HG03457 (cell line): ENCODE data around the gene GSTK1.
"Not testable (repeated sequence)": the region's sequence is repeated elsewhere in the genome, so short reads cannot be mapped to it uniquely, and the experiment has no call there.

Experiments
- ATAC-seq: cut with Tn5 transposase; IDR thresholded peaks from one replicate; pipeline ENCODE4 v1.9.1; 2021; ENCODE audit warnings: moderate number of reproducible peaks; ENCODE audit not compliant: unreplicated experiment

GSTK1 gene

DNA sequence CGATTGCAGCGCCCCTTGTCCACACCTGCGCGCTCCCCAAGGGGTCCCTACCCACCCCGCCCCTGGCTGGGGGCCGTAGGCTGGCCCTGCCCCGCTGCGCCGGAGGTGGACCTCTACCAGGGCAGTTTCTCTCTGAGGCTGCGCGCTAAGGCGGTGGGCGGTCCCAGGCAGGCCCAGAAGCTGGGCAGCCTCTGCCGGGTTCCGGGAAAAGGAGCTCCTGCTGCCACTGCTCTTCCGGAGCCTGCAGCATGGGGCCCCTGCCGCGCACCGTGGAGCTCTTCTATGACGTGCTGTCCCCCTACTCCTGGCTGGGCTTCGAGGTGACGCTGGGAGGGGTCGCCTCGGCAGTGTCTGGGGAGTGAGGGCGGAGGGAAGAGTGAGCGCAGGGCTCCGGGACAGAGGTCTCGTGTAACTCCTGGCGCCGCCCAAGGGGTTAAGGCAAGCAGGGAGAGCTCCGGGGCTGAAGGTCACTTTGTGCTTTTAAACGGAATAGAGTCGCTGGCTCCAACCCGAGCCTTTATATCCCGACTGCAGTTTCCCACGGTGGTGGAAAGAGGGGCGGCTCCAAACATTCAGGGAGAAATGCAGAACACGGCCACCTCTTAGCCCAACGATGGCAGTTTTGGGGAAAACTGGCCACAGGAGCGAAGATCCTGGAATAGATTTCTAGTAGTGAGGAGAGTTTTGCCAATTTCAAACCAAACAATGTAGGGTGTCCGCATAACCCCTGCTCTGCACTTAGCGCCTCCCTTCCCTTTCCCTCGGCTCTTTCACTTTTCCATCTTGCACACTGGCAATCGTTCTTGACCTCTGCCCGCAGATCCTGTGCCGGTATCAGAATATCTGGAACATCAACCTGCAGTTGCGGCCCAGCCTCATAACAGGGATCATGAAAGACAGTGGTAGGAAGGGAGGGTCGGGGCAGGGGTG, at the start of gene GSTK1:
GSTK1 (plus strand) TSS at position 176 of the 930 bp plus-strand sequence; CDS start at position 249, 73 bp downstream.
- peak; percentile 98 for ATAC-seq

DNA sequence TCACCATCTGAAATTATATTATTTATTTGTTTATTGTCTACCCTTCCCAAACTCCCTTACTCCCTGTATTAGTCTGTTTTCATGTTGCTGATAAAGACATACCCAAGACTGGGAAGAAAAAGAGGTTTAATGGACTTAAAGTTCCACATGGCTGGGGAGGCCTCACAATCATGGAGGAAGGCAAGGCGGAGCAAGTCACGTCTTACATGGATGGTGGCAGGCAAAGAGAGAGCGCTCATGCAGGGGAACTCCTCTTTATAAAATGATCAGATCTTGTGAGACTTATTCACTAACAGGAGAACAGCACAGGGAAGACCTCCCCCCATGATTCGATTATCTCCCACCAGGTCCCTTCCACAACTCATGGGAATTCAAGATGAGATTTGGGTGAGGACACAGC, 49.8 kb upstream of the GSTK1 start:
- not testable (repeated sequence) for ATAC-seq

DNA sequence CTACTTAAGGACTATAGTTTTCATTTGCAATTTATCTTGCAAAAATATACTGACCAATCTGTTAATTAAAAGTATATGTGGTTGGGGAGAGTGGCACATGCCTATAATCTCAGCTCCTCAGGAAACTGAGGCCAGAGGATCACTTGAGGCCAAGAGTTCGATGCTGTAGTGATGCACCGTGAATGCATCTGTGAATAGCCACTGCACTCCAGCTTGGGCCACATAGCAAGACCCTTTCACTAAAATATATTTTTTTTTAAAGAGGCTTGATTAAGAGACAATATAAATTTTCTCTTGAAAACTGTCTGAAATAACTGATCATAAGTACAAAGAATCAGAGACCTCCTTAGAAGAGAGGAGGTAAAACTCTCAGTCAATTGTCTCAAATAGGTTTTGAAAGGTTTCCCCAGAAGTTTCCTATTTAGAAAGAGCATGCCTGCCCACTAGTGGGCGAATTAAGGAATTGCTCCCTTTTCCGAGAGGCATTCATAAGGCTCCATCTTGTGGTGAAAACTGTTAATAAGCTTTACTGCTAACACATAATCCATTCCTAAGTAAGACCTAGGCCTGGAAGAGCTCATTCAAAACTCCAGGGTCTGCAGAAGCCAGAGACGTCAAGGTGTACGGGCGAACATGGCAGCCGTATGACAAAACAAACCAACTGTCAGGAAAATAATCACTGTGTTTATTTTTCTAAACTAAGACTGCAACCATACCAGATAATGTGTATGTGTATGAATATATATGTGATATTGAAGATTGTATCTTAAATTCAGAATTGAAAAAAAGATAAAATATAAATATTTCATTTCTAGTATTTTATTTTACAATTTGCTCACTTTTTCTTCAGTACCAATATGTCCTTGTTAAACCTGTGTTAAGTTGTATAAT, 48.2 kb upstream of the GSTK1 start:
- ATAC-seq, result peak; percentile 64

DNA sequence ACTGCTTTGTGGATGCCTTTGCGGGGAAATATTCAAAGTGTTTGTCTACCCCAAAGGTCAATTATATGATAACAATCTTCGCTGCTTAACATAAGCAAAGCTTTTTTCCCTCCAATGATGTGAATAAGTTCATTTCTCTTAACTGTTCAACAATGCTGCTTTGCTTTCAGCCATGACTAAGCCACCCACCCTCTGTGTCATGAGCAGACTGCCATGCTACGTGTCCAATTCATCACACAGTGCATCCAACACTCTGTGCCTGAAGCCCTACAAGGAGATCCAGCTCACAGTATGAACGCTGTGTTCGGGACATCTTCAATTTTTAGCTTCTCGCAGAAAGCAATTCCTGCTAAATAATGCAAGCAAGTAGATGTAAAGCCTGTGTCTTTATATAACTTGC, 47.1 kb upstream of the GSTK1 start:
- no peak for ATAC-seq

DNA sequence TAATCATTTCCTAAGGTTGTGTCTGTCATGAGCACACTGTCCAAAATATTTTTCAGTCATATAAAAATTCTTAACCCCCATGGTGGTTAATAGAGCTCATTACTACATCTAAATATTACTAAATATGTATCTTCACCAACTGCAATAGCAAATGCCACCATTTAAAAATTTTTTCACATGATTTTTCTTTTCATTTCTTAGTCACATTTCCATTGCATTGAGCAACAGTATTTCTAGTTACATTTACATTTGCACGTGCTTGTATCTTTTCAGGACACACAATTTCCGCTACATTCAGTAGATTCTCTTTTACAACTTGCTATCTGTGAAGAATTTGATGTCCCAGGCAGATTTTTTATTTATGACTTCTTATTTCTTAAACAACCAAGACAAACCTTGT, 46.6 kb upstream of the GSTK1 start:
- no peak for ATAC-seq

DNA sequence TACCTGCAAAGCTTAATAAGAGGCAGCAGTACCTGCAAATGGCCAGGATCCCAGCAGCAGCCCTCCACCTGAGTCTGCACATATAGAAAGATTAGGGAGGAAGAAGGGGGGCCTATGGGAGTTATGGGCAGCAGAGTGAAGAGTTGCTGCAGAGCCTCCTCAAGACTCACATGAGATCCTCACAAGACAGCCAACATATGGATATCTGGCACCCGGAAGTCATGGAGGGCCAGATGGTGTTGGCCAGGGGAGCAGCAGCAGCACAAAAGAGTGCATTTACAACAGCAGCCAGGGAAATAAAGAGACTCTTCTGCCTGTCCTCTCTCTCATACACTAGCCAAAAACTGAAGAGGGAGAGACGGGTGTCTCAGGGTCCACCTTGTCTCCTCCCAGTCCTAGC, 45.4 kb upstream of the GSTK1 start:
- ATAC-seq, result no peak

DNA sequence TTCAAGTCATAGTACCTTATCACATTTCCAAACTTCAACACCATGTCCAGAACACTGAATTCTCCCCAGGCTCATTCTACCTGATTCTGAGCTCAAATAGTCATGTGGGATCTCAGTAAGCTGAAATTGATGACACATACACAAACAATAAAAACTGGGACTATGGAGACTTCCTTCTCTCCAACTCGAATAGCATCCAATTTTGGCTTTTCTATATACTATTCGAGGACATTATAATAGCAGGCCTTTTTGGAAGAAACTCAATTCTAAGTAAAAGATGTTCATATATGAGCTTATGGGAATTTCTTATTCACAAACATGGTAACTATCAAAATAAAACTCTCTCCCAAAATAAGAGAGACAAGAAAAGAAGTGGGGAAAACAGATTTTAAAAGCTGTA, 42.0 kb upstream of the GSTK1 start:
- ATAC-seq, result no peak

DNA sequence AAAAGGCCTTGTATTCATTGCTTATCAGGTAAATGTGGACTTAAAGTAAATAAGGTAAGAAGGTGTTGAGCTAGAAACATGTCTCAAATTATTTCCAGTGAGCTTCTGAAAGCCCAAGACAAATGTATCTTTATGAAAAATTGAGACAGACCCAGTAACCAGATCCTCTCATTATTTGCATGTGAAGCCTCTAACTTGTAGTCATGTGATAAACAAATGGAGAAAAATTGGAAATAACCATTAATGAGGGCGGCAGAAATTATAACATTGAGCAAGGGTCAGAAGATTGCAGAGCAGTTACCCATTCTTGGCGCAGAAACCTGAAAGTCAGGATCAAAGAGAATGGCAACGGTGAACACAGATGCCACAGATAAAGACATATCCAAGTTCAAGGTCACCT, 41.5 kb upstream of the GSTK1 start, which contains the start of gene TAS2R40:
TAS2R40 (plus strand) TSS at position 301 of the 400 bp plus-strand sequence; CDS start at position 343, 42 bp downstream.
- ATAC-seq, result no peak

DNA sequence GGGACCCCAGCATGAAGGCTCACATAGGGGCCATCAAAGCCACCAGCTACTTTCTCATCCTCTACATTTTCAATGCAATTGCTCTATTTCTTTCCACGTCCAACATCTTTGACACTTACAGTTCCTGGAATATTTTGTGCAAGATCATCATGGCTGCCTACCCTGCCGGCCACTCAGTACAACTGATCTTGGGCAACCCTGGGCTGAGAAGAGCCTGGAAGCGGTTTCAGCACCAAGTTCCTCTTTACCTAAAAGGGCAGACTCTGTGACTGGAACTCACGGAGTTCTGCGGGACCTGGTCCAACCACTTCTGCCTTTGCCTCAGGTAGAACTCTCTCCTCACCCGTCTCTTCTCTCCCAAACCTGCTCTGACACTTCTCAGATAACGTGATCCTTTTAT, 40.5 kb upstream of the GSTK1 start:
- no peak for ATAC-seq

DNA sequence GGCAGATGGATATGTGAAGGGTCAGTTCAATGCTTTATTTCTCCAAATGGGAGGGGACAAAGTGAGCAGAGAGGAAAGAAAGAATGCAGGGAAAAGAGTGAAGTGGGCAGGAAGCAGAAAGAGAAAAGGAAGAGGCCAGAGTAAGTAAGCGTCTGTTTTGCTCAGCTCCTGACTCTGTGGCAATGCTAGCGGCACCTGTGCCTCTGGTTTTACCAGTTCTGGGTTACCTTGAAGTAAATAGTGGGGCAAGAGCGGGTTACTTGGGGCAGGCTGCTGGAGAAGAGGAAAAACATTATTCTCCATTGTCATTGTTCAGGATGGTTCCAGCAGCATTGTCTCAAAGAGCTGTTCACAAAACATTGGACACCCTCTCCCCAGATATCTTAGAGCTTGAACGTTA, 39.5 kb upstream of the GSTK1 start:
- no peak for ATAC-seq

DNA sequence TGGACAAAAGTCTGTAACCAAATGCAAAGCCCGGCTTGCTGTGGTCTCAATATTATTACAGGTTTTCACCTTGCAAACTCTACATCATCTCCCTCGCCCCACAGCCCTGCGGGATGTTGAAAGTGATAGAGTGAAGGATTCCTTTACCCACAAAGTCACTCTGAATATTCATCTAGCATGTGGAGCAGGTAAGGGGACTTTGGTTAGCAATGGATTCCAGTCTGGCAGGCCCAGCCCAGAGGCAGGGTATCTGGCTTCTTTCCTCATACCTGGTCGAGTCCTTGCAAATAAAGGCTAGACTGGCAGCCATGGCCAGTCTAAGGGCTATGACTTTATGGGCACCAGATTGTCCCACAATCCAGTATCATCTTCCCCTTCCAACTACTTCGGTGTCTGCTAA, 38.2 kb upstream of the GSTK1 start:
- ATAC-seq, result no peak

DNA sequence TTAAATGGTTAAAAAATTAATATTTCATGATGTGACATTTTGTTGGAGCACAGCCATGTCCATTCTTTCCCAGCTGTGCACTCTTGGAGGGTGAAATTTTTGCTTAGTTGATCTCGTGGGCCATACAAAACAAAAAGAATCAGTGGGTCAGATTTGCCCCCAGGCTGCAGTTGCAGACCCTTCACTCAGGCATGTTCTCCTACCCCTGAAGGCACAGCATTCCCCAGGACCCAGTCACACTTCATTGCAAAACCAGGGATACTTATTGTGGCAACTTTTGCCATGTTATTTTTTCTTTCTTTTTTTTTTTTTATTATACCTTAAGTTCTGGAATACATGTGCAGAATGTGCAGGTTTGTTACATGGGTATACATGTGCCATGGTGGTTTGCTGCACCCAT, 35.4 kb upstream of the GSTK1 start:
- ATAC-seq, result no peak

DNA sequence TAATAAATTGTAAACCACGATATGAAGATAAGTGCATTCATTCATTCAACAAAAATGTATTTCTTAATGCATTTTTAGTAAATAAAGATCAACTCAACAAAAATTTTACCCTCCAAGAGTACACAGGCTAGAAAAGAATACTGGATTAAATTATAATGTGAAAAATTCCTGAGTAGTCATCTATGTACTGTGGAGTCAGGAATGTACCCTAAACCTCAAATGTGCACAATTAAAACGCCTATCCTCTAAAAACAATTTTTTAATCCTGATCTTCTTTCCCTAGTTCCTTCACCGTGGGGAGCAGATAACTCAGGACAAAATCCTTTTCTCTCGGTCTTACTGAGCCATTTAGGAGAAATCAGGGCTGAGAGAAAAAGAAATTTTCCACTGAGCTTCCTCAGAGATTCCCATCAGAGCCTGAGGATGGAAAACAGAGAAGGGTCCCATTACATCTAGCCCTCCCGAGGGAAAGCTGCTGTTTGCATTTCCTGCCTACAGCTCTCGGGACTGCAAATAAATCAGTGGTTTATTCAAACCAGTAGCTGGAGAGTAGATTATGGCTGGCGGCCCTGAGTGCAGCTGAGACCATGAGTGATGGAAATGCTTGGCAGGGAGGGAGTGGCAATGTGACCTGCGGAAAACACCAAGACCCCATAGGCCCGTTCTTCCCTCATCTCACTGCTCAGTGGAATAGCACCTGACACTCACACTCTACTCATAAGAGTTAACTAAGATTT, 34.0 kb upstream of the GSTK1 start:
- no peak for ATAC-seq

DNA sequence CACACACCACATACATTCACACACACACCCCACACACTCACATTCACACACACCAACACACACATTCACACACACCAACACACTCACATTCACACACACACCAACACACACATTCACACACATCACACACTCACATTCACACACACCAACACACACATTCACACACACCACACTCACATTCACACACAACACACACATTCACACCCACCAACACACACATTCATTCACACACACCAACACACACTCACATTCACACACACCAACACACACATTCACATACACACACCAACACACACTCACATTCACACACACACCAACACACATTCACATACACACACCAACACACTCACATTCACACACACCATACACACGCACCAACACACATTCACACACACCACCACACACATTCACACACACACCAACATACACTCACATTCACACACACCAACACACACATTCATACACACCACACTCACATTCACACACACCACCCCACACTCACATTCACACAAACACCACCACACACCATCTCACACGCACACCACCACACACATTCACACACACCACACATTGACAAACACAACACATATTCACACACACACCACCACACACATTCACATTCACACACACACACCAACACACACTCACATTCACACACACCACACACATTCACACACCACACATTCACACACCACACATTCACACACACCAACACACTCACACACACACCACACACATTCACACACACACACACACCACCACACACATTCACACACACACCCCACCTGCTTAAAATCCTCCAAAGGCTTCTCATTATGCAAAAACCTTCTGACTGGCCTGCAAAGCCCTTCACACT, 32.4 kb upstream of the GSTK1 start:
- ATAC-seq, result no peak

DNA sequence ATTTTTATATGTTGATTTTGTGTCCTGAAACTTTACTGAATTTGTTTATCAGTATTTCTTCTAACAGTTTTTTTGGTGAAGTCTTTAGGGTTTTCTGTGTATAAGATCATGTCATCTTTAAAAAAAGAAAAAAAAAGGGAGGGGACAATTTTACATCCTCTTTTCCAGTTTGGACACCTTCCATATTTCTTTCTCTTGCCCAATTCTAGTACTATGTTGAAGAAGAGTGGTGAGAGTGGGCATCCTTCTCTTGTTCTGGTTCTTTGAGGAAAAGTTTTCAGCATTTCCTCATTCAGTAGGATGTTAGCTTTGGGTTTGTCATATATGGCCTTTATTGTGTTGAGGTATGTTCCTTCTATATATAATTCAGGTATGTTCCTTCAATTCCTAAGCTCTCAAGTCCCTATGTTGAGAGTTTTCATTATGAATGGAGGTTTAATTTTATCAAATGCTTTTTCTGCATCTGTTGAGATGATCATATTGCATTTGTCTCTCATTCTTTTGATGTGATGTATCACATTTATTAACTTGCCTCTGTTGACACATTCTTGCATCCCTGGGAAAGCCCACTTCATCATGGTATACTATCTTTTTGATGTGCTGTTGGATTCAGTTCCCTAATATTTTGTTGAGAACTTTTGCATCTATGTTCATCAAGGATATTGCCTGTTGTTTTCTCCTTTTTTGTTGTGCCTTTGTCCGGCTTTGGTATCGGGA, 29.3 kb upstream of the GSTK1 start:
- ATAC-seq, result no peak

DNA sequence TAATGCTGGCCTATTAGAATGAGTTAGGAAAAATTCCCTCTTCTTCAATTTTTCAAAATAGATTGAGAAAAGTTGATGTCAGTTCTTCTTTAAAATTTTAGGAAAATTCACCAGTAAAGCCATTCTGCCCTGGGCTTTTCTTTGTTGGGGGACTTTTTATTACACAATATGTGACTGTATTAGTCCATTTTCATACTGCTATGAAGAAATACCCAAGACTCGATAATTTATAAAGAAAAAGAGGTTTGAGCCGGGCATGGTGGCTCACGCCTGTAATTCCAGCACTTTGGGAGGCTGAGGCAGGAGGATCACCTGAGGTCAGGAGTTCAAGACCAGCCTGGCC, 28.7 kb upstream of the GSTK1 start:
- no peak for ATAC-seq

DNA sequence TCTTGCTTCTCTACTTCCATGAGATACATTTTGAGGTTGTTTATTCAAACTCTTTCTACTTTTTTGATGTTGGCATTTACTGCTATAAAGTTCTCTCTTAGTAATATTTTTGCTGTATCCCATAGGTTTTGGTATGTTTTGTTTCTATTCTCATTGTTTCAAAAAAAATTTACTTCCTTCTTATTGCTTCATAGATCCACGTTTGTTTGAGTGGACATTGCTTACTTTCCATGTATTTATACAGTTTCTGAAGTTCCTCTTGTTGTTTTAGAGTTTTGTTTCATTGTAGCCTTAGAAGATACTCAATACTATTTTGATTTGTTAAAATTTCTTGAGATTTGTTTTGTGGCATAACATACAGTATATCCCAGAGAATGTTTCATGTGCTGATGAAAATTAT, 27.7 kb upstream of the GSTK1 start:
- no peak for ATAC-seq

DNA sequence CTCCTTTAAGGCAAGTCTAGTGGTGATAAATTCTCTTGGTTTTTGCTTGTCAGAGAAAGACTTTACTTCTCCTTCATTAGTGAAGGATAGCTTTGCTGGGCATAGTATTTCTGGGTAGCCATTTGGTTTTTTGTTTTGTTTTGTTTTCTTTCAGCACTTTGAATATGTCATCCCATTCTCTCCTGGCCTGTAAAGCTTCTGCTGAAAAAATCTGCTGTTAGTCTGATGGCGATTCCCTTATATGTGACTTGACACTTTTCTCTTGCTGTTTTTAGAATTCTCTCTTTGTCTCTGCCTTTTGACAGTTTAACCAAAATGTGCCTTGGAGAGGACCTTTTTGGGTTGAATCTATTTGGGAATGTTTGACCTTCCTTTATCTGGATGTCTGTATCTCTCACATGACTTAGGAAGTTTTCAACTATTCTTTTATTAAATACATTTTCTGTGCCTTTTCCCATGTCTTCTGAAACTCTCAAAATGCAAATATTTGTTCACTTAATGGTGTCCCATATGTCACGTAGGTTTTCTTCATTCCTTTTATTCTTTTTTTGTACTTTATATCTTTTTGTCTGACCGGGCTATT, 26.7 kb upstream of the GSTK1 start:
- ATAC-seq, result no peak

DNA sequence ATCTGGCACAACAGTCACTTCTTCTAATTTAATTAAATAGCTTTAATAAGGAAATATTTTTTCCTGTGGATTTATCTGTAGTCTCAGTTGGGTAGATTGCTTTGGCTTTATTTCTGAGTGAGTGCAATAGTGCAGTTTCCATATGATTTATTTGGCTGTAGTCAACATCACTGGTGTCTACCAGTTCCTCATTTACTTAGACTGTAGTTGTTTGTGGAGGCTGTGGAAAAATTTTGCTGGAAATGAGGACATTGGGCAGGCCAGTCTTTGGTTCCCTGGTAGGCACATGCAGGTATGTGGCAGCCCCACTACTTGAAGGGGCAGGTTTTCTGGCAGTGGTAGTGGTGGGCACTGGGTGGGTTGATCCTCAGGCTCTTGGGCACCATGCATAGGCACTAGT, 25.9 kb upstream of the GSTK1 start:
- no peak for ATAC-seq
